GM23248 (cell line): ENCODE results near the gene PLEKHD1. TPM values are rescaled to one million over a fixed set of nuclear protein-coding genes. Genes with fewer than 3 reads are reported as not detected.

Experiments
- DNase-seq: peaks from one replicate; pipeline ENCODE4 v3.0.0-alpha.2; 2015
- H2AFZ ChIP-seq: fragments of 200-600 bp; sonication (generic); 2 replicates; pipeline ENCODE4 v1.6.1; 2016; ENCODE audit warnings: antibody characterized with exemption
- H3F3A ChIP-seq: fragments of 200-600 bp; sonication (generic); 2 replicates; pipeline ENCODE4 v1.6.1; 2016; ENCODE audit warnings: mild to moderate bottlenecking, antibody characterized with exemption, mixed run types; ENCODE audit not compliant: insufficient read depth
- H3K27ac ChIP-seq: fragments of 200-600 bp; sonication (generic); 2 replicates; pipeline ENCODE4 v1.5.1; 2016; ENCODE audit warnings: mild to moderate bottlenecking
- H3K27me3 ChIP-seq: fragments of 200-600 bp; sonication (generic); replicated peaks from 2 replicates; pipeline ENCODE4 v1.6.1; 2016; ENCODE audit warnings: mild to moderate bottlenecking; ENCODE audit not compliant: insufficient read depth
- H3K36me3 ChIP-seq: fragments of 200-600 bp; sonication (generic); 2 replicates; pipeline ENCODE4 v1.6.1; 2016; ENCODE audit warnings: low read depth, mild to moderate bottlenecking
- H3K4me1 ChIP-seq: fragments of 200-600 bp; sonication (generic); 2 replicates; pipeline ENCODE4 v1.6.1; 2016; ENCODE audit warnings: mild to moderate bottlenecking; ENCODE audit not compliant: insufficient read depth
- H3K4me2 ChIP-seq: fragments of 200-600 bp; sonication (generic); one replicate; pipeline ENCODE4 v1.6.1; 2016; ENCODE audit warnings: mild to moderate bottlenecking; ENCODE audit not compliant: unreplicated experiment
- H3K4me3 ChIP-seq: fragments of 200-600 bp; sonication (generic); 2 replicates; pipeline ENCODE4 v1.5.1; 2016; ENCODE audit warnings: mild to moderate bottlenecking
- H3K79me2 ChIP-seq: fragments of 200-600 bp; sonication (generic); 2 replicates; pipeline ENCODE4 v1.6.1; 2016; ENCODE audit warnings: mild to moderate bottlenecking; ENCODE audit not compliant: insufficient read depth
- H3K9ac ChIP-seq: fragments of 200-600 bp; sonication (generic); 2 replicates; pipeline ENCODE4 v1.6.1; 2016; ENCODE audit warnings: mild to moderate bottlenecking
- H3K9me2 ChIP-seq: fragments of 200-600 bp; sonication (generic); 2 replicates; pipeline ENCODE4 v1.6.1; 2016; ENCODE audit warnings: mixed run types, mild to moderate bottlenecking, moderate library complexity; ENCODE audit not compliant: insufficient read depth
- H3K9me3 ChIP-seq: fragments of 200-600 bp; sonication (generic); one replicate; pipeline ENCODE4 v1.6.1; 2017; ENCODE audit warnings: low read depth
- H4K20me1 ChIP-seq: fragments of 200-600 bp; sonication (generic); 2 replicates; pipeline ENCODE4 v1.6.0; 2016; ENCODE audit not compliant: insufficient read depth
- EZH2 ChIP-seq: fragments of 200-600 bp; sonication (generic); IDR thresholded peaks from 2 replicates; pipeline ENCODE4 v1.6.1; 2018; ENCODE audit warnings: antibody characterized with exemption, mild to moderate bottlenecking; ENCODE audit not compliant: insufficient read depth, poor library complexity, severe bottlenecking
- EZH2phosphoT487 ChIP-seq: fragments of 200-600 bp; sonication (generic); IDR thresholded peaks from 2 replicates; pipeline ENCODE4 v1.6.1; 2018; ENCODE audit warnings: antibody characterized with exemption, moderate library complexity, mild to moderate bottlenecking, low read depth; ENCODE audit not compliant: insufficient read depth
- WGBS, 2 experiments: methylation state at CpG; one replicate each; pipeline ENCODE4 v1.1.6; 2015 to 2017; ENCODE audit warnings: low lambda C conversion rate in 2 of 2, low coverage in 1 of 2; ENCODE audit errors: missing lambda C conversion rate in 2 of 2; 5-methylcytosine and 5-hydroxymethylcytosine counted together
- in situ Hi-C: fragments of 300-500 bp; cut with MboI; formaldehyde crosslinking; loops from 2 replicates; pipeline ENCODE4 v1.15.0; 2020
- polyA plus RNA-seq: library from polyadenylated mRNA; unstranded; fragments of >200 nt; fragmentation: Nextera tagmentation; extraction: Ambion mirVana; gene quantifications from 2 replicates; pipeline ENCODE4 v1.2.1, GENCODE V29; 2016
- total RNA-seq: library from RNA; depleted of rRNA; stranded (reverse); fragments of >200 nt; shearing (Covaris generic); gene quantifications from 2 replicates; pipeline ENCODE4 v1.2.3, GENCODE V29; 2014

The PLEKHD1 gene
- total and polyA plus RNA-seq, 2 experiments from 2014 or later = not detected

DNA sequence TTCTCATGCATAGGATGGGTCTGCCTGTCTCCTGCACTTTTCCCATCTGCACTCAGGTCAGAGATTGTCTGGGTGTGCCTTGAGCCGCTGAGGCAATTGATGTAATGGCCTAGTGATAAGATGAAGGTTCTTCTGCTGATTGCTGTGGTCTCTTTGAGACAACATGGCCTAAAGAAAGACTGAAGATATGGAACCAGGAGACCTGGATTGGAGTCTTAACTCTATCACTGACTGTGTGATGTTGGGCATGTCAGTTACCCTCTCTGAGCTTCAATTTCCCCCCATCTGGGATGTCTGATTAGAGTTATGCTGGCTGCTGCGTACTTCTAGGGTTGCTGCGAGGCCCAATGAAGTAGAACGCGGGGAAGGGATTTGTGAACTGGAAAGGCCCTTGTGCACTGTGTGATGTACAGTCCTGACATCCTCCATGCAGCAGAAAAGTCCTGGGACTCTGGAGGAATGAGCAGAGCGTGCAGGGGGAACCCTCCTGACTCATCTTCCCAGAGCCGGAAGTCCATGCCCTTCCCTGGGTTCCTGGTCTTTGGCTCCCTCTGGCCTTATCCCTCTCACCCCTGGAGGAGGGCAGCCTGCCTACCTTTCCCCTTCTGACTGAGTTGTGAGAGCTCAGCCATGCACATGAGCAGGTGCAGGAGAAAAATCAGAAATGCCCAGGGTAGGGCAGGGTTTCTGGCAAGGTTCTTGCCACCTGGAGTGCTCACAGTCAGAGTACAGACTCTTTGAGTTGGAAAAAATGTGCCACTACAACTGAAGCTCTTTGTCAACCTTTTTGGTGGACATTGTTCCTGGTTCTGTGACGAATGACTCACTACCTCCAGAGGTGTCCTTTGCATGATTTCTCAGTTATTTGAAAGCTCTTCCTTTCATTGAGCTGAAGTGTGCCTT, 21.1 kb downstream of the PLEKHD1 start:
- WGBS, 2 experiments = 63 to 80% methylated on average over 8 of the region's 8 CpGs
- DNase-seq = no peak
- Histone ChIP-seq H4K20me1 (no peaks in the 10 kb centered on the region), H3K4me3 (no peak overlapping the region), H3K9me3 (no peaks in the 10 kb centered on the region), H3K9ac (no peak overlapping the region), H3K4me2 (no peak overlapping the region), H3K36me3 (no peaks in the 10 kb centered on the region), H3K4me1 (no peaks in the 10 kb centered on the region), H3K27me3 (peaks cover 22% of the 10 kb centered on the region; the same call in 1 of the 2 replicates), H3K27ac (no peak overlapping the region), H3F3A (no peaks in the 10 kb centered on the region), H3K79me2 (no peaks in the 10 kb centered on the region), H2AFZ (no peak overlapping the region), H3K9me2 (no peaks in the 10 kb centered on the region)
- TF ChIP-seq EZH2 = no peak
- no peak for TF ChIP-seq EZH2phosphoT487
- in situ Hi-C loops = no loop called here

GRCh38 chr14:69506241-69506595, 21.7 kb downstream of the PLEKHD1 start:
- Histone ChIP-seq H3K4me1 (no peaks in the 10 kb centered on the region), H3K27ac (no peak overlapping the region), H3K4me2 (no peak overlapping the region), H3K79me2 (no peaks in the 10 kb centered on the region), H3K36me3 (no peaks in the 10 kb centered on the region), H3K27me3 (peaks cover 28% of the 10 kb centered on the region; the same call in 1 of the 2 replicates), H3K9me2 (no peaks in the 10 kb centered on the region), H4K20me1 (no peaks in the 10 kb centered on the region), H2AFZ (no peak overlapping the region), H3K9me3 (no peaks in the 10 kb centered on the region), H3F3A (no peaks in the 10 kb centered on the region), H3K4me3 (no peak overlapping the region), H3K9ac (no peak overlapping the region)
- WGBS, 2 experiments = 44 to 77% methylated on average over 1 of the region's 1 CpG
- no peak for TF ChIP-seq EZH2
- TF ChIP-seq EZH2phosphoT487 = no peak
- no peak for DNase-seq
- in situ Hi-C loops = no loop called here

DNA sequence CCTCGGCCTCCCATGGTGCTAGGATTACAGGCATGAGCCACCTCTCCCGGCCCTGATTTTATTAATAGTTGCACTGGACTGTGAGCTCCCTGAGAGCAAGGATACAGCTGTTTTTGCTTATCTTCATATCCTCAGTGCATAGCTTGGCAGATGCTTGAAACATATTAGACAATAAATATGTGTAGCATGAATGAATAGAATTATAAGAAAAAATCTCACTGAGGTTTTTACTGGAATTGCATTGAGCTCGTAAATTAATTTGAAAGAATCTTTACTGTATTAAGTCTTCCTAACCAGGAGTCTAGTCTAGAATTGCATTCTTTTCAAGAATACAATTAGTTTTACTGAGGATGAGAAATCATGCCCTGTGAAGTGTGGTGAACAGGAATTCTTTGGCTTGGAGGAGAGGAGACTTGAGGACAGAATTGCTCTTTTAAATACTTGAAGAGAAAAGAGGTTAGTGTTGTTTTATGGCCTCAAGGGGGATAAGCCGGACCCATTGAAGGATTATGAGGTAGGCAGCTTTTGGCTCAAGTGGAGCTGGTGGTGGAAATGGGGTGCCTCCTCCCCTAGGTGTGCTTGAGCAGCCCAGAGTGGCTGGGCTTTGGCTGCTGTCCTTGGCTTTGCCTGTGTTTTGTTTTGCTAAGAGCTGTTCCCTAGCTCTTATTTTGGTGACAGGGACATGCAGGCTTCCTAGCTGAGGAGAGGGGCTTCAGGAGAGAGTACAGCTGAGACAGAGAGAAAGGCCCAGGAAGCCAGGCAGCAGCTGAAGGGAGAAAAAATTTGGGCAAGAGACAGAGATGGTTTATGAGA, 34.0 kb downstream of the PLEKHD1 start:
- no peaks in the 10 kb centered on the region for H3K9me3 ChIP-seq
- H4K20me1 ChIP-seq = no peaks in the 10 kb centered on the region
- no peaks in the 10 kb centered on the region for H3K79me2 ChIP-seq
- no peaks in the 10 kb centered on the region for H3K9me2 ChIP-seq
- peaks cover 31% of the 10 kb centered on the region for H3K27me3 ChIP-seq
- H3K4me1 ChIP-seq = no peaks in the 10 kb centered on the region
- DNase-seq = no peak
- H3K9ac ChIP-seq = no peak overlapping the region
- no peaks in the 10 kb centered on the region for H3K36me3 ChIP-seq
- in situ Hi-C loops = no loop called here
- H3F3A ChIP-seq = no peaks in the 10 kb centered on the region
- TF ChIP-seq EZH2phosphoT487 = no peak
- TF ChIP-seq EZH2 = no peak
- H3K4me2 ChIP-seq = no peak overlapping the region
- no peak overlapping the region for H3K4me3 ChIP-seq
- 41 to 45% methylated on average over 4 of the region's 4 CpGs for WGBS, 2 experiments
- no peak overlapping the region for H3K27ac ChIP-seq
- no peak overlapping the region for H2AFZ ChIP-seq

DNA sequence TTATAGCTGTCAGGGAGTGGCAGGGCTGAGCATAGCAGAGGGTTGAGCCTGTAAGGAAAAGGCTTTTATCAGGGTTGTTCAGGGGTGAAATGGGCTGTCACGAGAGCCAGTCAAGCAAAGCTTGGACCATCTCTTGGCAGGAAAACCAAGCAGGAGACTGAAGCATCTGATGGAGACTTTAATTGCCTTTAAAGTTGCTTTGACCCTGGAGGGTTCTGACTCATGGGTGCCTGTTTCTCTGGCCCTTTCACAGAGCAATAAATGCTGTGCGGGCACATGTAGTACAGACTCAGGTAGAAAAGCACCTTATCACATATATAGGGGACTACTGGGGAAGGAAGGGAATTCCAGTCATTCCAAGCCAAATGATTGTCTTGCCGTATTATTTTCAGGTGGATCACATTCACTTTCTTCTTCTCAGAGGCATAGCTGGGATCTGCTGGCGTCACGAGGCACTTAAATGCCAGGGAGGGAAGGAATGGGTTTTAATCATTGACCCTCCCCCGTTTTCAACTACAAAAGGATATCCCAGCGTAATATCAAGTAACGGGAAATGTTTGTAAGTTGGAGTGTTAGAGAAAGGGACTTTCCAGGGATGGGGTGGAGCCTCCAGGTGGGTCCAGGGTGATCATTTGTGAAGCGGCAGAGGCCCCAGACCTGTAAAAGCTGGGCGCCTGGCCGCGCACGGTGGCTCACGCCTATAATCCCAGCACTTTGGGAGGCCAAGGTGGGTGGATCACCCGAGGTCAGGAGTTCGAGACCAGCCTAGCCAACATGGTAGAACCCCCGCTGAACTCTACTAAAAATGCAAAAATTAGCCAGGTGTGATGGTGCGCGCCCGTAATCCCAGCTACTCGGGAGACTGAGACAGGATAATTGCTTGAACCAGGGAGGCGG, 34.9 kb downstream of the PLEKHD1 start:
- Histone ChIP-seq H3F3A (no peaks in the 10 kb centered on the region), H3K4me2 (no peak overlapping the region), H3K9me2 (no peaks in the 10 kb centered on the region), H3K9ac (no peak overlapping the region), H2AFZ (no peak overlapping the region), H4K20me1 (no peaks in the 10 kb centered on the region), H3K27ac (no peak overlapping the region), H3K79me2 (no peaks in the 10 kb centered on the region), H3K36me3 (no peaks in the 10 kb centered on the region), H3K4me3 (no peak overlapping the region), H3K27me3 (peaks cover 27% of the 10 kb centered on the region), H3K4me1 (no peaks in the 10 kb centered on the region), H3K9me3 (no peaks in the 10 kb centered on the region)
- in situ Hi-C loops = no loop called here
- DNase-seq = no peak
- 68 to 69% methylated on average over 22 of the region's 22 CpGs for WGBS, 2 experiments
- TF ChIP-seq EZH2phosphoT487 = no peak
- no peak for TF ChIP-seq EZH2
